ENCODE measurements around the gene CFD.

Gene CFD

DNA sequence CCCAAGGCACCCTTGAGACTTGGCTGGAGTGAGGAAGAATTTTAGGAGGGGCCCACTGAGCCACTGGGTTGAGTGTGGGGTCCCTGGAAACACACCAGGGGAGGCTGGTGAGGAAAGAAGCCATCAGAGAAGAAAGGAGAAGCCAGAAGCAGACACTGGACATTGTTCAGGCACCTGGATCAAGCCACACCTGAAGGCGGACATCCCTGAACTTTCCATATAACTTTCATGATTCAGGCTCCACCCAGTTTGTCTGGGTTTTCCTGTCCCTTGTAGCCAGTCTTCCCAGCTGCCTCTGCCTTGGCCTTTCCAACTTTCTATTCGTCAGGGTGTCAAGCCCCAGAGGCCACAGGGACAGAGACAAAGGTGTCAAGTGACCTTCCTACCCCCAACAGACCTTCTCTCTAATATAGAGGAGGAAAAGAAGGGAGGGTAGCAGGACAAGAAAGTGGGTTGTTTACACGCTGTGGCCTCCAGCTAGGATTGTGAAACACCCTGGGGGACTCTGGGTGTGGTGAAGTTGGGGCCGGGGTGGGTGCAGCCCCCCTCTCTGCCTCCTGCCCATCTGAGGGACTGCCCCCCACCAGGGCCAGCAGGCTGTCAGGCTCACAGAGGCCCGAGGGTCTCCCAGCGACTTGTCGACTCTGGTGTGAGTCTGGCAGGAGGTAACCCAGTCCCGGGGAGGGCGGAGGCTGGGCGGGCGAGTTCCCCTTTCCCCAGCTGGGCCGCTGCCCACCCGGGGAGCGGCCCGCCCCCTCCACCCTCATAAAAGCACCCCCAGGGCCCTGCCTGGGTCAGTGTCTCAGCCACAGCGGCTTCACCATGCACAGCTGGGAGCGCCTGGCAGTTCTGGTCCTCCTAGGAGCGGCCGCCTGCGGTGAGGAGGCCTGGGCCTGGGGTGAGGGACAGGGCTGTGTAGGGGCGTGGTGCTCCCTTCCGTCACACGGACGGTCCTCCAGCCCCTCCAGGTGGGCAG lies at the start of gene CFD:
Gene CFD (plus strand): TSS at position 797 of the 976 bp plus-strand sequence. CDS start 26 bp downstream, at position 823.
- Histone ChIP-seq H3K4me3 (ENCODE audit: low read depth, low read length) (no peak within 1 kb of the TSS), H3K27me3 (replicated peaks) (peaks cover 4% of the 10 kb centered on the region), H3K36me3 (replicated peaks) (no peaks in the 10 kb centered on the region), H3K27ac (no peak within 1 kb of the TSS)
- in situ Hi-C loops (cut with HindIII; ENCODE audit: low pct_ligation_motif_present, low sequenced_read_pairs) = no loop called here
- no peak for TF ChIP-seq CTCF (IDR thresholded peaks at IDR 0.05; ENCODE audit: low read depth, low read length, missing control alignments)
- DNase-seq = no peak

DNA sequence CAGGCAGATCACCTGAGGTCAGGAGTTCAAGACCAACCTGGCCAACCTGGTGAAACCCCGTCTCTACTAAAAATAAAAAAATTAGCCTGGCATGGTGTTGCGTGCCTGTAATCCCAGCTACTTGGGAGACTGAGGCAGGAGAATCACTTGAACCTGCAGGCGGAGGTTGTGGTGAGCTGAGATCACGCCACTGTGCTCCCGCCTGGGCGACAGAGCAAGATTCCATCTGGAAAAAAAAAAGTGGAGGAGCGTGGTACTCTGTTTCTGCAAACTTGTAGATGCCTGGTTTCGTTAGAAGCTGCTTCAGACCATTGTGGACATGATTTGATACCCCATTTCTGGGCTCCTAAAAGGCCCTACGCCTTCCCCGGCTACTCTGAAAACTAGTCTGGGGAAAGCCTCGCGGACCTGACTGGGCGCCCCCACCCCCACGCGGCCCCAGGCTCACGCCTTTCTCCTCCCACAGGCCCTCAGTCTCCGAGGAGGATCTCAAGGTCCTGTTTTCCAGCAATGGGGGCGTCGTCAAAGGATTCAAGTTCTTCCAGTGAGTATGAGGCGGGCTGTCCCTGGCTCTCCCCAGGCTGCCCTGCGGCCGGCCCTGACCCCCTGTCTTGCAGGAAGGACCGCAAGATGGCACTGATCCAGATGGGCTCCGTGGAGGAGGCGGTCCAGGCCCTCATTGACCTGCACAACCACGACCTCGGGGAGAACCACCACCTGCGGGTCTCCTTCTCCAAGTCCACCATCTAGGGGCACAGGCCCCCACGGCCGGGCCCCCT lies 49.2 kb upstream of the CFD start:
- TF ChIP-seq CTCF (IDR thresholded peaks at IDR 0.05; ENCODE audit: low read depth, low read length, missing control alignments) = no peak
- peaks cover 89% of the 10 kb centered on the region for H3K36me3 ChIP-seq (replicated peaks)

DNA sequence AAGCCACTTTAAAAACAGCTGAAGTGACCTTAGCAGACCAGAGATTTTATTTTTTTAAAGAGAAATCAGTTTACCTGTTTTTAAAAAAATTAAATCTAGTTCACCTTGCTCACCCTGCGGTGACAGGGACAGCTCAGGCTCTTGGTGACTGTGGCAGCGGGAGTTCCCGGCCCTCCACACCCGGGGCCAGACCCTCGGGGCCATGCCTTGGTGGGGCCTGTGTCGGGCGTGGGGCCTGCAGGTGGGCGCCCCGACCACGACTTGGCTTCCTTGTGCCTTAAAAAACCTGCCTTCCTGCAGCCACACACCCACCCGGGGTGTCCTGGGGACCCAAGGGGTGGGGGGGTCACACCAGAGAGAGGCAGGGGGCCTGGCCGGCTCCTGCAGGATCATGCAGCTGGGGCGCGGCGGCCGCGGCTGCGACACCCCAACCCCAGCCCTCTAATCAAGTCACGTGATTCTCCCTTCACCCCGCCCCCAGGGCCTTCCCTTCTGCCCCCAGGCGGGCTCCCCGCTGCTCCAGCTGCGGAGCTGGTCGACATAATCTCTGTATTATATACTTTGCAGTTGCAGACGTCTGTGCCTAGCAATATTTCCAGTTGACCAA lies 48.5 kb upstream of the CFD start:
- in situ Hi-C loops (cut with HindIII; ENCODE audit: low pct_ligation_motif_present, low sequenced_read_pairs) = no loop called here
- H3K27me3 ChIP-seq (replicated peaks) = no peaks in the 10 kb centered on the region
- H3K36me3 ChIP-seq (replicated peaks) = peaks cover 81% of the 10 kb centered on the region
- H3K4me3 ChIP-seq (ENCODE audit: low read depth, low read length) = no peak overlapping the region
- DNase-seq = no peak
- no peak for TF ChIP-seq CTCF (IDR thresholded peaks at IDR 0.05; ENCODE audit: low read depth, low read length, missing control alignments)
- no peak overlapping the region for H3K27ac ChIP-seq

More for the DNA sequence above, 49.2 kb upstream of the CFD start:
- Histone ChIP-seq H3K27ac (no peak overlapping the region), H3K27me3 (replicated peaks) (no peaks in the 10 kb centered on the region), H3K4me3 (ENCODE audit: low read depth, low read length) (no peak overlapping the region)
- DNase-seq = no peak
- in situ Hi-C loops (cut with HindIII; ENCODE audit: low pct_ligation_motif_present, low sequenced_read_pairs) = no loop called here

DNA sequence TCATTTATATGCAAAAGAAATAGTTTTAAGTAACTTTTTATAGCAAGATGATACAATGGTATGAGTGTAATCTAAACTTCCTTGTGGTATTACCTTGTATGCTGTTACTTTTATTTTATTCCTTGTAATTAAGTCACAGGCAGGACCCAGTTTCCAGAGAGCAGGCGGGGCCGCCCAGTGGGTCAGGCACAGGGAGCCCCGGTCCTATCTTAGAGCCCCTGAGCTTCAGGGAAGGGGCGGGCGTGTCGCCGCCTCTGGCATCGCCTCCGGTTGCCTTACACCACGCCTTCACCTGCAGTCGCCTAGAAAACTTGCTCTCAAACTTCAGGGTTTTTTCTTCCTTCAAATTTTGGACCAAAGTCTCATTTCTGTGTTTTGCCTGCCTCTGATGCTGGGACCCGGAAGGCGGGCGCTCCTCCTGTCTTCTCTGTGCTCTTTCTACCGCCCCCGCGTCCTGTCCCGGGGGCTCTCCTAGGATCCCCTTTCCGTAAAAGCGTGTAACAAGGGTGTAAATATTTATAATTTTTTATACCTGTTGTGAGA lies 47.9 kb upstream of the CFD start:
- Histone ChIP-seq H3K27me3 (replicated peaks) (no peaks in the 10 kb centered on the region), H3K4me3 (ENCODE audit: low read depth, low read length) (no peak overlapping the region), H3K27ac (no peak overlapping the region), H3K36me3 (replicated peaks) (peaks cover 75% of the 10 kb centered on the region)
- in situ Hi-C loops (cut with HindIII; ENCODE audit: low pct_ligation_motif_present, low sequenced_read_pairs) = no loop called here
- TF ChIP-seq CTCF (IDR thresholded peaks at IDR 0.05; ENCODE audit: low read depth, low read length, missing control alignments) = no peak
- DNase-seq = no peak

DNA sequence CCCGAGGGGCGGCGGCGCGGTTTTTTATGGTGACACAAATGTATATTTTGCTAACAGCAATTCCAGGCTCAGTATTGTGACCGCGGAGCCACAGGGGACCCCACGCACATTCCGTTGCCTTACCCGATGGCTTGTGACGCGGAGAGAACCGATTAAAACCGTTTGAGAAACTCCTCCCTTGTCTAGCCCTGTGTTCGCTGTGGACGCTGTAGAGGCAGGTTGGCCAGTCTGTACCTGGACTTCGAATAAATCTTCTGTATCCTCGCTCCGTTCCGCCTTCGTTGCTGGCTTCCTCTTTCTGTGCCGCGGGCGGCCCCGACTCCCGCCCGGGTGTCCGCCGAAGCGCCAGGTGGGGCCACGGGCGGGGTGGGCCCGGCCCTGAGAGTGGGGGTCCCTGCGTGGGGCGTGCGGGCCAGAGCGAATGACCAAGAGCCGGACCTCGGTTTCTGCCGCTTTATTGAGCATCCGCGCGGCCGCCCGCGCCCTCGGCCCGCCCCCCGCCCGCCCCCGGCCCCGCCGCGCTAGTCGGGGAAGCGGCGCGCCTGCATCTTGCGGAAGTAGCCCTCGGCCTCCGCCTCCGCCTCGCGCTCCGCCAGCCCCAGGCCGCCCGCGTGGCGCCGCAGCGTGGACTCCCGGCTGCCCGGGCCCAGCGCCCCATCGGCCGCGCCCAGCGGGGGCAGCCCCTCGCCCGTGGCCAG lies 47.3 kb upstream of the CFD start:
- no peak for TF ChIP-seq CTCF (IDR thresholded peaks at IDR 0.05; ENCODE audit: low read depth, low read length, missing control alignments)
- H3K4me3 ChIP-seq (ENCODE audit: low read depth, low read length) = no peak overlapping the region
- H3K36me3 ChIP-seq (replicated peaks) = peaks cover 69% of the 10 kb centered on the region
- H3K27me3 ChIP-seq (replicated peaks) = no peaks in the 10 kb centered on the region
- no peak for DNase-seq
- no peak overlapping the region for H3K27ac ChIP-seq
- in situ Hi-C loops (cut with HindIII; ENCODE audit: low pct_ligation_motif_present, low sequenced_read_pairs) = no loop called here

All from brain microvascular endothelial cell (primary cell).